Activated CD4-positive, alpha-beta T cell treated with anti-CD3 and anti-CD28 coated beads, Interleukin-2, amount 50 U/mL, for 4 hours (primary cell): ENCODE measurements around the gene EMSY.

Source experiments
- DNase-seq, 2 experiments: peaks; one replicate each; pipeline ENCODE4 v3.0.0-alpha.2; 2020

The EMSY gene

GRCh38 chr11:76600124-76600655 is 155.4 kb downstream of the EMSY start:
- no peak for DNase-seq

DNA sequence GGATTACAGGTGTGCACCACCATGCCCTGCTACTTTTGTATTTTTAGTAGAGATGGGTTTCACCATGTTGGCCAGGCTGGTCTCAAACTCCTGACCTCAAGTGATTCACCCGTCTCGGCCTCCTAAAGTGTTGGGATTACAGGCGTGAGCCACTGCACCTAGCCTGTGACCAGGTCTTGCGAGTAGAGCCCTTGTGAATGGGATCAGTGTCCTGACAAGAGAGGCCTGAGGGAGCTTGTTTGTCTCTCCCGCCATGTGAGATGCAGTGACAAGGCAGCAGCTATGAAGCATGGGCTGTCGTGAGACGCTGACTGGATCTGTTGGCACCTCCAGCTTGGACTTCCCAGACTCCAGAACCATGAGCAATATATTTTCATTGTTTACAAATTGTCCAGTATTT is 156.5 kb downstream of the EMSY start:
- no peak for DNase-seq

GRCh38 chr11:76601724-76602123 is 156.9 kb downstream of the EMSY start:
- no peak for DNase-seq

- DNase-seq = no peak
Measured at GRCh38 chr11:76602431-76602861, 157.6 kb downstream of the EMSY start.
